Neutrophil (primary cell): ENCODE data around the gene OPA1.

ENCODE experiments used
- H3K27ac ChIP-seq: fragments of 200-600 bp; sonication (generic); 2 replicates; pipeline ENCODE4 v1.5.1; 2016; ENCODE audit warnings: mild to moderate bottlenecking, moderate library complexity
- H3K27me3 ChIP-seq: fragments of 200-600 bp; sonication (generic); 2 replicates; pipeline ENCODE4 v1.6.0; 2016; ENCODE audit warnings: mild to moderate bottlenecking
- H3K36me3 ChIP-seq: fragments of 200-600 bp; sonication (generic); 2 replicates; pipeline ENCODE4 v1.5.1; 2017
- H3K4me1 ChIP-seq, 2 experiments: fragments of 200-600 bp in 1 of 2; sonication (generic) in 1 of 2; 1 replicate in 1 of 2; 2 replicates in 1 of 2; pipeline versions ENCODE4 v1.5.1 to v1.6.1; 2013 to 2016; ENCODE audit warnings: low read depth in 1 of 2, low read length in 1 of 2, mild to moderate bottlenecking in 1 of 2, moderate library complexity in 1 of 2; ENCODE audit not compliant: control insufficient read depth in 1 of 2, insufficient read depth in 1 of 2
- H3K4me3 ChIP-seq, 2 experiments: fragments of 200-600 bp in 1 of 2; sonication (generic) in 1 of 2; 1 replicate in 1 of 2; 2 replicates in 1 of 2; pipeline ENCODE4 v1.5.1; 2013 to 2016; ENCODE audit warnings: low read depth in 1 of 2, low read length in 1 of 2, mild to moderate bottlenecking in 1 of 2, moderate library complexity in 1 of 2
- H3K9me3 ChIP-seq: fragments of 200-600 bp; sonication (generic); 2 replicates; pipeline ENCODE4 v1.5.1; 2016
- CTCF ChIP-seq: fragments of 200-600 bp; sonication (generic); IDR thresholded peaks from 2 replicates; pipeline ENCODE4 v1.5.1; 2016; ENCODE audit warnings: antibody characterized with exemption

Gene OPA1

GRCh38 chr3:193592841-193593667 lies at the start of gene OPA1:
Gene OPA1 (plus strand): TSS chr3:193593208. CDS start chr3:193593378, 170 bp downstream.
- no peaks in the 10 kb centered on the region for H3K36me3 ChIP-seq
- TF ChIP-seq CTCF = peak; percentile 14
- peak within 1 kb of the TSS; percentile 77 to 82 for H3K4me3 ChIP-seq
- H3K9me3 ChIP-seq = no peaks in the 10 kb centered on the region
- peaks cover 16 to 33% of the 10 kb centered on the region in 2 experiments for H3K4me1 ChIP-seq
- peak within 1 kb of the TSS; percentile 73 for H3K27ac ChIP-seq
- H3K27me3 ChIP-seq = no peaks in the 10 kb centered on the region

- H3K4me1 ChIP-seq = no peaks in the 10 kb centered on the region
- H3K27me3 ChIP-seq = no peaks in the 10 kb centered on the region
- no peak overlapping the region for H3K27ac ChIP-seq
- H3K4me3 ChIP-seq = no peak overlapping the region
- no peak for TF ChIP-seq CTCF
- H3K36me3 ChIP-seq = no peaks in the 10 kb centered on the region
- H3K9me3 ChIP-seq = peaks cover 5% of the 10 kb centered on the region
Measured at GRCh38 chr3:193544289-193544688, 48.7 kb upstream of the OPA1 start.

- no peaks in the 10 kb centered on the region for H3K27me3 ChIP-seq
- no peak overlapping the region for H3K27ac ChIP-seq
Measured at GRCh38 chr3:193545304-193545703, 47.7 kb upstream of the OPA1 start.

GRCh38 chr3:193546129-193546528 lies 46.9 kb upstream of the OPA1 start:
- H3K4me1 ChIP-seq = no peaks in the 10 kb centered on the region
- H3K27ac ChIP-seq = no peak overlapping the region
- peaks cover 5% of the 10 kb centered on the region for H3K9me3 ChIP-seq
- H3K4me3 ChIP-seq = no peak overlapping the region
- TF ChIP-seq CTCF = no peak
- H3K27me3 ChIP-seq = no peaks in the 10 kb centered on the region
- no peaks in the 10 kb centered on the region for H3K36me3 ChIP-seq

More at GRCh38 chr3:193545304-193545703, 47.7 kb upstream of the OPA1 start:
- TF ChIP-seq CTCF = no peak
- Histone ChIP-seq H3K4me3 (no peak overlapping the region), H3K36me3 (no peaks in the 10 kb centered on the region), H3K4me1 (no peaks in the 10 kb centered on the region), H3K9me3 (peaks cover 5% of the 10 kb centered on the region)

GRCh38 chr3:193548406-193548805 lies 44.6 kb upstream of the OPA1 start:
- Histone ChIP-seq H3K4me1 (no peaks in the 10 kb centered on the region), H3K4me3 (no peak overlapping the region), H3K9me3 (peaks cover 5% of the 10 kb centered on the region), H3K27ac (no peak overlapping the region), H3K27me3 (peaks cover under 1% of the 10 kb centered on the region), H3K36me3 (no peaks in the 10 kb centered on the region)
- no peak for TF ChIP-seq CTCF
